HepG2 (cell line): ENCODE data around the gene GABARAPL2. TPM values are rescaled to one million over a fixed set of nuclear protein-coding genes. Genes with fewer than 3 reads are reported as not detected.

ENCODE experiments used
- ARID4A ChIP-seq: sonication (generic); formaldehyde crosslinking; IDR thresholded peaks from 2 replicates; pipeline ENCODE4 v1.5.0; 2020; ENCODE audit warnings: mild to moderate bottlenecking, missing genetic modification reagents, borderline replicate concordance
- ATM ChIP-seq: fragments of 450-650 bp; IDR thresholded peaks from 2 replicates; pipeline ENCODE4 v1.7.1; 2017; ENCODE audit warnings: mild to moderate bottlenecking, borderline replicate concordance
- CREM ChIP-seq, 2 experiments: sonication (generic) in 1 of 2; formaldehyde crosslinking in 1 of 2; IDR thresholded peaks; 2 replicates each; pipeline versions ENCODE4 v1.4.0 to v1.6.1; 2016 to 2020; ENCODE audit warnings: antibody characterized with exemption in 1 of 2, mild to moderate bottlenecking in 1 of 2, missing genetic modification reagents in 1 of 2
- HCFC1 ChIP-seq: fragments of 150-350 bp; IDR thresholded peaks from 2 replicates; pipeline ENCODE4 v1.6.1; 2014; ENCODE audit warnings: low read depth, low read length
- NFAT5 ChIP-seq: sonication (generic); formaldehyde crosslinking; IDR thresholded peaks from 2 replicates; pipeline ENCODE4 v1.4.0; 2020; ENCODE audit warnings: missing genetic modification reagents
- POLR2A ChIP-seq, 2 experiments: IDR thresholded peaks; 2 replicates each; pipeline ENCODE4 v1.6.1; 2011; ENCODE audit warnings: low read depth in 2 of 2, low read length in 2 of 2, mild to moderate bottlenecking in 1 of 2, moderate library complexity in 1 of 2; ENCODE audit not compliant: insufficient read depth in 1 of 2
- REST ChIP-seq, 2 experiments: IDR thresholded peaks; 2 replicates each; pipeline ENCODE4 v1.6.1; 2011 to 2012; ENCODE audit warnings: low read length in 2 of 2, borderline replicate concordance in 1 of 2, low read depth in 1 of 2, mild to moderate bottlenecking in 1 of 2, moderate library complexity in 1 of 2
- TOE1 ChIP-seq: sonication (generic); formaldehyde crosslinking; IDR thresholded peaks from 2 replicates; pipeline ENCODE4 v1.4.0; 2020; ENCODE audit warnings: mild to moderate bottlenecking, missing genetic modification reagents
- USF2 ChIP-seq, 2 experiments: sonication (generic) in 1 of 2; formaldehyde crosslinking in 1 of 2; IDR thresholded peaks; 2 replicates each; pipeline versions ENCODE4 v1.5.1 to v1.6.1; 2011 to 2020; ENCODE audit warnings: borderline replicate concordance in 1 of 2, low read depth in 1 of 2, low read length in 1 of 2, mild to moderate bottlenecking in 1 of 2, missing genetic modification reagents in 1 of 2, moderate library complexity in 1 of 2
- polyA plus RNA-seq, 8 experiments: library from polyadenylated mRNA; depleted of rRNA in 3 of 8; stranded (reverse) in 7 of 8; unstranded in 1 of 8; fragments of >200 nt; fragmentation: Illumina TruSeq in 4 of 8; extraction: Trizol in 4 of 8; gene quantifications; 2 replicates each; pipeline versions ENCODE4 v1.2.1 to v1.2.3, GENCODE V29; 2011 to 2016; ENCODE audit warnings: low read depth in 4 of 8, missing spikeins in 1 of 8, mixed read lengths in 1 of 8; ENCODE audit not compliant: insufficient read depth in 1 of 8
- total RNA-seq, 5 experiments: library from RNA; depleted of rRNA; stranded (reverse); fragments of >200 nt; fragmentation: Illumina TruSeq; extraction: Trizol; gene quantifications; 2 replicates each; pipeline ENCODE4 v1.2.3, GENCODE V29; 2016; ENCODE audit warnings: low read depth in 1 of 5

The GABARAPL2 gene
- total and polyA plus RNA-seq, 2 of the 13 experiments (the other 11 are each of a cell fraction or from before 2014, with no cell fraction given): 76.4 to 83.0 TPM

GRCh38 chr16:75566758-75567255 is 628 bp downstream of the GABARAPL2 start (continued):
- TF ChIP-seq REST (IDR thresholded peaks at IDR 0.05; ENCODE audit: borderline replicate concordance in 1 of 2, low read depth in 1 of 2, low read length in 2 of 2) (peak; percentile 50 to 90), ATM (no peak), TOE1 (CRISPR knock-in tag) (no peak), NFAT5 (CRISPR knock-in tag) (no peak), POLR2A (IDR thresholded peaks at IDR 0.05; ENCODE audit: insufficient read depth in 1 of 2, low read depth in 2 of 2, low read length in 2 of 2) (no peak), HCFC1 (no peak), USF2 (IDR thresholded peaks at IDR 0.05; ENCODE audit: low read depth, low read length) (no peak), USF2 (CRISPR knock-in tag; IDR thresholded peaks at IDR 0.05; ENCODE audit: borderline replicate concordance) (no peak), ARID4A (CRISPR knock-in tag) (no peak), CREM (IDR thresholded peaks at IDR 0.05) (no peak), CREM (CRISPR knock-in tag; IDR thresholded peaks at IDR 0.05) (no peak)
